Hypothalamus (tissue), 51 donors: ENCODE data around the gene SPRR1B.
"Not testable (repeated sequence)": the region's sequence is repeated elsewhere in the genome, so short reads cannot be mapped to it uniquely, and the experiment has no call there.

Source experiments
- DNase-seq, 51 donors: peaks; one replicate each; lab custom pipeline; 2025; lab: John Stamatoyannopoulos, UW

Gene SPRR1B

GRCh38 chr1:153030895-153031294, at the start of gene SPRR1B:
TSS of gene SPRR1B (plus strand) at chr1:153031203. CDS start at chr1:153032346, 1,143 bp downstream.
- no peak for DNase-seq

- DNase-seq, result no peak
Measured at GRCh38 chr1:152982076-152982475, 48.9 kb upstream of the SPRR1B start.

- no peak for DNase-seq
Measured at GRCh38 chr1:152983234-152983633, 47.8 kb upstream of the SPRR1B start.

- no peak for DNase-seq
Measured at GRCh38 chr1:152983743-152984142, 47.3 kb upstream of the SPRR1B start, which contains the start of gene SPRR1A. TSS of gene SPRR1A (plus strand) at chr1:152984081. CDS start at chr1:152985231, 1,150 bp downstream.

- DNase-seq, result no peak
Measured at GRCh38 chr1:152986578-152986977, 44.4 kb upstream of the SPRR1B start.

GRCh38 chr1:152993186-152993585, 37.8 kb upstream of the SPRR1B start:
- no peak for DNase-seq

- no peak for DNase-seq
Measured at GRCh38 chr1:152995842-152996241, 35.2 kb upstream of the SPRR1B start.

GRCh38 chr1:152996633-152997400, 34.2 kb upstream of the SPRR1B start:
- DNase-seq, result peak in 11 of 51 donors; percentile 1 to 38 (median 12)

- DNase-seq, result no peak
Measured at GRCh38 chr1:152997901-152998300, 33.1 kb upstream of the SPRR1B start.

GRCh38 chr1:152998476-152998875, 32.5 kb upstream of the SPRR1B start:
- DNase-seq, result no peak

- no peak for DNase-seq
Measured at GRCh38 chr1:152999818-153000217, 31.2 kb upstream of the SPRR1B start.

GRCh38 chr1:153000294-153000693, 30.7 kb upstream of the SPRR1B start:
- no peak for DNase-seq

- no peak for DNase-seq
Measured at GRCh38 chr1:153001382-153001781, 29.6 kb upstream of the SPRR1B start, which contains the start of gene SPRR3. TSS of gene SPRR3 (plus strand) at chr1:153001749. CDS start at chr1:153003021, 1,272 bp downstream.

- not testable (repeated sequence) for DNase-seq
Measured at GRCh38 chr1:153011235-153011758, 19.7 kb upstream of the SPRR1B start.

- not testable (repeated sequence) for DNase-seq
Measured at GRCh38 chr1:153021829-153022228, 9.2 kb upstream of the SPRR1B start.

- DNase-seq, result not testable (repeated sequence)
Measured at GRCh38 chr1:153022340-153022739, 8.7 kb upstream of the SPRR1B start.

GRCh38 chr1:153023109-153023508, 7.9 kb upstream of the SPRR1B start:
- no peak for DNase-seq

- no peak for DNase-seq
Measured at GRCh38 chr1:153024413-153024812, 6.6 kb upstream of the SPRR1B start.

GRCh38 chr1:153025797-153026196, 5.2 kb upstream of the SPRR1B start:
- no peak for DNase-seq

GRCh38 chr1:153028766-153029165, 2.2 kb upstream of the SPRR1B start:
- DNase-seq, result no peak

- no peak for DNase-seq
Measured at GRCh38 chr1:153032073-153032472, 1.1 kb downstream of the SPRR1B start.

- DNase-seq, result peak in 15 of 51 donors; percentile 1 to 36 (median 9)
Measured at GRCh38 chr1:153032677-153033308, 1.8 kb downstream of the SPRR1B start.
